Mucosa of rectum (tissue), 2 donors: ENCODE measurements around the gene PABPN1L.

Source experiments
- H3K27ac ChIP-seq, 2 donors: one replicate each; pipeline ENCODE4 v1.7.0; 2013; ENCODE audit warnings: inconsistent platforms in 2 of 2, low read depth in 2 of 2, low read length in 2 of 2
- H3K27me3 ChIP-seq, 2 donors: one replicate each; pipeline ENCODE4 v1.7.0; 2013; ENCODE audit warnings: low read length in 2 of 2; ENCODE audit not compliant: control insufficient read depth in 2 of 2, insufficient read depth in 2 of 2
- H3K36me3 ChIP-seq, 2 donors: one replicate each; pipeline ENCODE4 v1.7.0; 2013; ENCODE audit warnings: low read length in 2 of 2; ENCODE audit not compliant: control insufficient read depth in 2 of 2, insufficient read depth in 2 of 2
- H3K4me1 ChIP-seq, 2 donors: one replicate each; pipeline ENCODE4 v1.7.0; 2013; ENCODE audit warnings: low read length in 2 of 2, mild to moderate bottlenecking in 1 of 2; ENCODE audit not compliant: control insufficient read depth in 2 of 2, insufficient read depth in 2 of 2
- H3K4me3 ChIP-seq, 2 donors: one replicate each; pipeline ENCODE4 v1.7.0; 2013; ENCODE audit warnings: low read length in 2 of 2
- H3K9ac ChIP-seq, 2 donors: one replicate each; pipeline ENCODE4 v1.7.0; 2013; ENCODE audit warnings: low read length in 2 of 2, low read depth in 1 of 2, mild to moderate bottlenecking in 1 of 2
- H3K9me3 ChIP-seq, 2 donors: one replicate each; pipeline ENCODE4 v1.7.0; 2013; ENCODE audit warnings: low read length in 2 of 2; ENCODE audit not compliant: control insufficient read depth in 2 of 2
- donor health status: healthy.
- donor health status: Normal muscosa, but diverticular disease.

The PABPN1L gene, protein sequence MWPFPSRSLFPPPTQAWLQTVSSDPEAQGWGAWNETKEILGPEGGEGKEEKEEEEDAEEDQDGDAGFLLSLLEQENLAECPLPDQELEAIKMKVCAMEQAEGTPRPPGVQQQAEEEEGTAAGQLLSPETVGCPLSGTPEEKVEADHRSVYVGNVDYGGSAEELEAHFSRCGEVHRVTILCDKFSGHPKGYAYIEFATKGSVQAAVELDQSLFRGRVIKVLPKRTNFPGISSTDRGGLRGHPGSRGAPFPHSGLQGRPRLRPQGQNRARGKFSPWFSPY

DNA sequence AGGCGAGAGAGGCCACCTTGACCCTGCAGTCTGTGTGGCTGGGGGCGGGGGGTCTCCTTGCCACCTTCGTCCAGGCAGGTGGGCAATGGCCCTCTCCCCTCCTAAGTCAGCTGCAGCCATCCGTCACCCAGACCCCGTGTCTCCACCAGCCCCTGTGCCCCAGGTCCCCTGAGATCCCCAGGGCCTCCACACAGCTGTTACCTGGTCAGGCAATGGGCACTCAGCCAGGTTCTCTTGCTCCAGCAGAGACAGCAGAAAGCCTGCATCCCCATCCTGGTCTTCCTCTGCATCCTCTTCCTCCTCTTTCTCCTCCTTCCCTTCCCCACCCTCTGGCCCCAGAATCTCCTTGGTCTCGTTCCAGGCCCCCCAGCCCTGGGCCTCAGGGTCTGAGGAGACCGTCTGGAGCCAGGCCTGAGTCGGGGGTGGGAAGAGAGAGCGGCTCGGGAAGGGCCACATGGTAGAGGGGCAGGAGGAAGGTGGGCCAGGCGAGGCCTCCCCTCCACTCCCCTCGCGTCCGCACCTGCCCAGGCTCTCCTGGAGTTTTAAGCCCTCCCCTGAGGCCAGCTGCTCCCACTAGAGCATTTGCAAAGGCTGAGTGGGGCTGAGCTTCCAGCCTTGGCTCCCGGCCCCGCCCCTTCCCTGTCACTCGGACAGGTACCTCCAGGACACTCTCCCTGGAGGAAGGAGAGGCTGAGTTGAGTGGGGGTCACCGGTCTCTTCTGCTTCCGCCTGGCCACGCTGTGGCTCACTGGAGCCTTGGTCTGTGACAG, at the start of gene PABPN1L:
Gene PABPN1L (minus strand): TSS at position 510 of the 770 bp plus-strand sequence. CDS start 54 bp downstream, at position 456.
- Histone ChIP-seq H3K9me3 (no peaks in the 10 kb centered on the region), H3K27ac (no peak within 1 kb of the TSS), H3K36me3 (peaks cover 4 to 13% of the 10 kb centered on the region in 2 donors), H3K4me3 (no peak within 1 kb of the TSS), H3K4me1 (peaks cover 0 to 2% of the 10 kb centered on the region in 2 donors), H3K27me3 (peaks cover 3 to 18% of the 10 kb centered on the region in 2 donors), H3K9ac (no peak within 1 kb of the TSS)

DNA sequence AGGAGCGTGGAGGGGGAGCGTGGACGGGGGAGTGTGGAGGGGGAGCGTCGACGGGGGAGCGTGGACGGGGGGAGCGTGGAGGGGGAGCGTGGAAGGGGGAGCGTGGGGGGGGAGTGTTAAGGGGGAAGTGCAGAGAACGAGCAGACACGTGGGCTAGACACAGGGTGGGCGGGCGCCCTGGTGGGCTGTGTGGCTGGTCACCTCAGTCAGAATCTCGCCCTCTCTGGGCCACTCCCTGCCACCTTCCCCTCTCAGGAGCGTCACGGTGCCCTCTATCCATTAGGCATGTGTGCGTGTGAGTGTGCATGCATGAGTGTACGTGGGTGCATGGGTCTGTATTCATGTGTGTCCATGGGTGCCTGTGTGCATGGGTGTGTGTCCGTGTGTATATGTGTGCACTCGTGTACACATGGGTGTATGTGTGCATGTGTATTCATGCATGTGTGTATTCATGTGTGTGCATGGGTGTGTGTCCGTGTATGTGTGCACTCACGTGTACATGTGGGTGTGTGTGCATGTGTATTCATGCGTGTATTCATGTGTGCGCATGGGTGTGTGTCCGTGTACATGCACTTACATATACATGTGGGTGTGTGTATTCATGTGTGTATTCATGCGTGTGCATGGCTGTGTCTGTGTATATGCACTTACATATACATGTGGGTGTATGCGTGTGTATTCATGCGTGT, 49.3 kb upstream of the PABPN1L start:
- Histone ChIP-seq H3K27me3 (no peaks in the 10 kb centered on the region), H3K9me3 (no peaks in the 10 kb centered on the region), H3K4me3 (no peak overlapping the region), H3K9ac (no peak overlapping the region), H3K4me1 (peaks cover 4% of the 10 kb centered on the region in 2 donors), H3K36me3 (no peaks in the 10 kb centered on the region), H3K27ac (no peak overlapping the region)

DNA sequence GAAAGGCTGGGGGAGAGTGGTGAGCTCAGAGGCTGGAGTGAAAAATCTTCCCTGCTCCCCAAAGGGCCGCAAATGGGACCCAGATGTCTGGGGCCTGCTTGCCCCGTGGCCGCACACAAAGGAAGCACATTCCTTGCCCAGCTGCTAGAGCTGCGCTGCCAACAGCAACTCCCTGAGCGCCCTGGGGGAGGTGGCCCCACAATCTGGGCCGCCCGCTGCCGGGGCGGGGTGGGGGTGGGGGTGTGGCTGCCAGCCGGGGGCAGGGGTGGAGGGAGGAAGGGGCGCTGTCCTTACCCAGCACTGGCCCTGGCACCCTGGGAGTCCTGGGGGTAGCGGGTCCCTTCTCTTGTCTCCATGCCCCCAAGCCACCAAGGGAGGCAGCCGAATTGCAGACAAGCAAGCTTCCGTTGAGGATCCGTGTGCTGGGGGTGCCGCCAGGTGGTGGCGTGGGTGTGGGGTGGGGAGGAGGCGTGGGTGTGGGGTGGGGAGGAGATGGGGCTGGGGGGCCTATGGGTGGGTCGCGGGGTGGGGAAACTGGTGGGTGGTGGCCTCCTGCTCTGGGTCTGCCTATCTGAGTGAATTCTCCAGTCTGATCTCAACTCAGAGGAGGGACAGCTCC, 48.4 kb upstream of the PABPN1L start:
- Histone ChIP-seq H3K9me3 (no peaks in the 10 kb centered on the region), H3K27me3 (no peaks in the 10 kb centered on the region), H3K27ac (no peak overlapping the region), H3K4me3 (no peak overlapping the region), H3K36me3 (no peaks in the 10 kb centered on the region), H3K9ac (no peak overlapping the region), H3K4me1 (no peaks in the 10 kb centered on the region)

DNA sequence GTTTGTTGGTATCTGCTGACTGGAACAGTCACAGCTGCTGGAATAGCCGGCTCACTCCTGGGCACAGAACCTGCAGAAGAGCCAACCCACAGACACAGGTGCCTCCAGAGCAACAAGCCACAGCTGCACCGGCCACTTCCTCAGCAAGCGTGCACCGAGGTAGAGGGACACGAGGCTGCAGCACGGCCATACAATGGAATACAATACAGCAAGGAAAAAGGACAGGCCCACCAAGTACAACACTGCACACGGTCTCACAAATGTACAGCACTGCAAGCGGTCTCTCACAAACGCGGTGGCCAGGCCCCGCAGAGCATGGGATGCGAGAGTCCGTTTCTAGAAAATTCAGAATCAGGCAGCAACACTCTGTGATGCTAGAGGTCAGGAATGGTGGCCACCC, 47.4 kb upstream of the PABPN1L start:
- H3K4me3 ChIP-seq, result no peak overlapping the region
- H3K9ac ChIP-seq, result no peak overlapping the region
- no peak overlapping the region for H3K27ac ChIP-seq
- no peaks in the 10 kb centered on the region for H3K4me1 ChIP-seq
- H3K27me3 ChIP-seq, result no peaks in the 10 kb centered on the region
- no peaks in the 10 kb centered on the region for H3K36me3 ChIP-seq
- H3K9me3 ChIP-seq, result no peaks in the 10 kb centered on the region

DNA sequence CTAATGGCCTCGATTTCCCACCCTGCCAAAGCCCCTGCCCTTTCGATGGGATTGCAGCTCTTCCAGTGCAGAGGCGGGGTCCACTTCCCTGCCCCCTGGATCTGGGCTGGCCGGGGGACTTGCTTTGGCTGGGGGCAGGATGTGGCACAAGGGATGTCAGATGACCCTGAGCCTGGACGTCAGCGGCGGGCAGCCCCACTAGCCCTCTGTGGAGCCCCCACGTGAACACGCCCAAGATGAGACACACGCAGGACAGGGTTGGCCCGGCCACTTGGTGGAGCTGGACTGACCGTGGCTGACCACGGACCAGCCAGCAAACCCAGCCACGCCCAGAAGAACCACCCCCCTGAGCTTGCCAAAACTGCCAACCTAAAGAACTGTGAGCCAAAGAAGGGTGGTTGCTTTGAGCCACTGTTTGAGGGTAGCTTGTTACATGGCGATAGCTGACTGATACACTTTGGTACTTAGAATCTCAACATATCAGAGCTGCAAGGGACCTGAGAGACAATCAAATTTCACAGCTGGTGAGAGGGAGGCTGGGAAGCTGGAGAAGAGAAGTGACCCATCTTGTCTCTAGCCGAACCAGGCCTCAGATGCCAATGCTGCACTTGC, 46.6 kb upstream of the PABPN1L start:
- H3K4me1 ChIP-seq, result no peaks in the 10 kb centered on the region
- no peak overlapping the region for H3K4me3 ChIP-seq
- H3K27me3 ChIP-seq, result no peaks in the 10 kb centered on the region

DNA sequence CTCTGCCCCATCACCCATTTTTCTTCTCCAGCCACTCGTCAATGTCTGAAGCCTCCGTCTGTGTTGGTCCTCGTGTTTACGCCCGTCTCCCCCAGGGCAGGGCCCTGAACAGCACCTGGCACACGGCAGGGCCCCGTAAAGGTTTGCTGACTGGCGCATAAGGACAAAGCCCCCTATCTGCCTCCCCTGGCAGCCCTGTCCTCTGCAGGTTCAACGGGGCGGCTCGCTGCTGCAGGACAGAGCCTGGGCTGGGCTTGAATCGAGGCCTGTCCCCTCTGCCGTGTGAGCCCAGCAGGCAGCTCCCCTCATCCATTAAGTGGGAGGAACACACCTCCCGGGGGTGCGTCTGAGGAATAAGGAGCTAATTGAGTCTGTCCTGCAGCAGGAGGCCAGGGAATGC, 46.1 kb upstream of the PABPN1L start:
- Histone ChIP-seq H3K4me3 (no peak overlapping the region), H3K9ac (no peak overlapping the region), H3K27me3 (no peaks in the 10 kb centered on the region), H3K36me3 (no peaks in the 10 kb centered on the region), H3K9me3 (no peaks in the 10 kb centered on the region), H3K4me1 (no peaks in the 10 kb centered on the region), H3K27ac (no peak overlapping the region)

More for the DNA sequence above, 46.6 kb upstream of the PABPN1L start:
- Histone ChIP-seq H3K9ac (no peak overlapping the region), H3K9me3 (no peaks in the 10 kb centered on the region), H3K36me3 (no peaks in the 10 kb centered on the region), H3K27ac (no peak overlapping the region)

DNA sequence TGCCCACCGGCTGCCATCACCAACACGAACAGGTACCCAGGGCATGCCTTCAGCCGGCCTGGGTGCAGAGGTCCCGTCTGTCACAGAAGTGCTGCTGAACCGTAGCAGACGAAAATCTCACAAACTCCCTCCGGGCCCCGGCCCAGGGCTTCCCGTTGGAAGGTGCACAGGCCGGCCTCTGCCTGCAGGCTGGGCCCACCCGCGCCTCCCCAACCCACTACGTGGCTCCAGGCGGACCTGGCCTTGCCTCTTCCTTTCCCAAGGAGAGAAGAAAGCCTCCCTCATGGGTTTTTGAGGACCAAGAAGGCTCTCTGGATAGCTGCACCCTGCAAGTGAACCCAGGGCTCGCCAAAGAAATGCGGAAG, 45.5 kb upstream of the PABPN1L start:
- no peaks in the 10 kb centered on the region for H3K27me3 ChIP-seq
- no peak overlapping the region for H3K27ac ChIP-seq
- H3K9me3 ChIP-seq, result no peaks in the 10 kb centered on the region

DNA sequence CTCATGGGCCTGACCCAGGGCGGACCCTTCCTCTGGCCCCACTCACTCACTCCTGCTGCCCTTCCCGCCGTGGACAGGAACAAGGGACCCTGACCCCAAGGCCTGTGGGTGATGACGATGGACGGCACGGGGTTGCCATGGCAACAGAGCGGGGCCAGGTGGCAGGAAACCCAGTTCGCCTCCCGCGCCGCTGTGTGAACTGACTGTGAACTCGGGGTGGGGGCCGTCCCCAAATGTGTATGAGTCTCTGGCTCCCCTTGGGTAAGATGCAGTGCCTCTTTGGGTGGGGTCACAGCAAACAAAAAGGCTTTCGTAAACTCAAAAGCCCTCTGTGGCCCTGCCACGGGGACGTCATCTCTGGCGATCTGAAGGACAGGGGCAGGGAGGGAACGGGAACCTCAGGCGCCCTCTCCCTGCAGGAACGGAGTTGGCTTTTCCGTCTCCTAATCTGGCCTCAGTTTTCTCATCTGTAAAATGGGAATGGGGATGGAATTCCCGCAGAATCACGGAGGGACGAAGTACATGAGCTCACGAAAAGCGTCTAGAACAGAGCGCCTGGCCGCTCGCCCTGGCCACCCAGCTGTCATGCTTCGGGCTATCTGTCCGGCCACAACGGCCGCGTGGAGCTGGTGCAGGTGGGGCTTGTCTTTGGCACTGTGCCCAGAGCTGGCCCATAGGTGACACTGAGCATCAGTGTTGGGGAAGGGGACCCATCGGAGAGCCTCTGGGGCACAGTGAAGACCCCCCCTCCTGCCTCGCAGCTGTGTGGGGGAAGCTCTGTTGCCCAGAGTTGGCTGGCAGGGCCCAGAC, 44.9 kb upstream of the PABPN1L start:
- Histone ChIP-seq H3K9me3 (no peaks in the 10 kb centered on the region), H3K27me3 (no peaks in the 10 kb centered on the region), H3K36me3 (no peaks in the 10 kb centered on the region), H3K27ac (no peak overlapping the region), H3K4me3 (no peak overlapping the region), H3K9ac (no peak overlapping the region), H3K4me1 (no peaks in the 10 kb centered on the region)

More for the DNA sequence above, 45.5 kb upstream of the PABPN1L start:
- H3K9ac ChIP-seq, result no peak overlapping the region
- H3K36me3 ChIP-seq, result no peaks in the 10 kb centered on the region
- no peaks in the 10 kb centered on the region for H3K4me1 ChIP-seq
- no peak overlapping the region for H3K4me3 ChIP-seq
